ENCODE results near the gene FGF4. TPM values are rescaled to one million over a fixed set of nuclear protein-coding genes. Genes with fewer than 3 reads are reported as not detected.

The FGF4 gene
- total RNA-seq, 2 experiments from 2014 or later: not detected

- peaks cover 3% of the 10 kb centered on the region for H3K27me3 Mint-ChIP-seq
- no peak overlapping the region for H3K27ac Mint-ChIP-seq
- ChIA-PET CTCF (no interaction called here), POLR2A (no interaction called here)
- no peak for DNase-seq
- H3K4me1 Mint-ChIP-seq (ENCODE audit: low read depth): no peaks in the 10 kb centered on the region
- intact Hi-C loops (cut with micrococcal nuclease): no loop called here
- H3K4me3 Mint-ChIP-seq: no peak overlapping the region
- peaks cover 2% of the 10 kb centered on the region for H3K9me3 Mint-ChIP-seq
- H3K36me3 Mint-ChIP-seq: no peaks in the 10 kb centered on the region
Observed at GRCh38 chr11:69802590-69802989, 27.4 kb upstream of the FGF4 start.

- H3K27me3 Mint-ChIP-seq: peaks cover 3% of the 10 kb centered on the region
- H3K4me3 Mint-ChIP-seq: no peak overlapping the region
- H3K9me3 Mint-ChIP-seq: peaks cover 2% of the 10 kb centered on the region
- ChIA-PET POLR2A (no interaction called here), CTCF (no interaction called here)
- DNase-seq: peak; percentile 42
- H3K36me3 Mint-ChIP-seq: no peaks in the 10 kb centered on the region
- no peak overlapping the region for H3K27ac Mint-ChIP-seq
- intact Hi-C loops (cut with micrococcal nuclease): no loop called here
- H3K4me1 Mint-ChIP-seq (ENCODE audit: low read depth): no peaks in the 10 kb centered on the region
Observed at GRCh38 chr11:69801513-69802335, 26.6 kb upstream of the FGF4 start.

- ChIA-PET CTCF (no interaction called here), POLR2A (no interaction called here)
- DNase-seq: no peak
- Mint-ChIP-seq H3K9me3 (peaks cover 2% of the 10 kb centered on the region), H3K27ac (no peak overlapping the region), H3K4me3 (no peak overlapping the region), H3K36me3 (no peaks in the 10 kb centered on the region), H3K27me3 (peaks cover under 1% of the 10 kb centered on the region), H3K4me1 (ENCODE audit: low read depth) (no peaks in the 10 kb centered on the region)
- intact Hi-C loops (cut with micrococcal nuclease): no loop called here
Observed at GRCh38 chr11:69800278-69800677, 25.1 kb upstream of the FGF4 start.

- intact Hi-C loops (cut with micrococcal nuclease): no loop called here
- POLR2A ChIA-PET: no interaction called here
- Mint-ChIP-seq H3K27me3 (no peaks in the 10 kb centered on the region), H3K36me3 (no peaks in the 10 kb centered on the region), H3K27ac (no peak overlapping the region), H3K9me3 (peaks cover 2% of the 10 kb centered on the region), H3K4me3 (no peak overlapping the region), H3K4me1 (ENCODE audit: low read depth) (no peaks in the 10 kb centered on the region)
- no peak for DNase-seq
- CTCF ChIA-PET: no interaction called here
Observed at GRCh38 chr11:69799582-69799981, 24.4 kb upstream of the FGF4 start.

GRCh38 chr11:69799097-69799496 is 24.0 kb upstream of the FGF4 start:
- H3K4me3 Mint-ChIP-seq: no peak overlapping the region
- ChIA-PET POLR2A (no interaction called here), CTCF (no interaction called here)
- H3K9me3 Mint-ChIP-seq: peaks cover 2% of the 10 kb centered on the region
- H3K27ac Mint-ChIP-seq: no peak overlapping the region
- H3K36me3 Mint-ChIP-seq: no peaks in the 10 kb centered on the region
- no peak for DNase-seq
- H3K27me3 Mint-ChIP-seq: no peaks in the 10 kb centered on the region
- H3K4me1 Mint-ChIP-seq (ENCODE audit: low read depth): no peaks in the 10 kb centered on the region
- intact Hi-C loops (cut with micrococcal nuclease): no loop called here

GRCh38 chr11:69797737-69798528 is 22.8 kb upstream of the FGF4 start:
- CTCF ChIA-PET: no interaction called here

GRCh38 chr11:69797156-69797555 is 22.0 kb upstream of the FGF4 start:
- no peak overlapping the region for H3K27ac Mint-ChIP-seq
- intact Hi-C loops (cut with micrococcal nuclease): no loop called here
- no peaks in the 10 kb centered on the region for H3K27me3 Mint-ChIP-seq
- CTCF ChIA-PET: no interaction called here
- no peak for DNase-seq
- H3K36me3 Mint-ChIP-seq: no peaks in the 10 kb centered on the region
- POLR2A ChIA-PET: no interaction called here
- peaks cover 2% of the 10 kb centered on the region for H3K9me3 Mint-ChIP-seq
- H3K4me3 Mint-ChIP-seq: no peak overlapping the region
- no peaks in the 10 kb centered on the region for H3K4me1 Mint-ChIP-seq (ENCODE audit: low read depth)

More at GRCh38 chr11:69797737-69798528, 22.8 kb upstream of the FGF4 start:
- H3K27ac Mint-ChIP-seq: no peak overlapping the region
- intact Hi-C loops (cut with micrococcal nuclease): no loop called here
- H3K9me3 Mint-ChIP-seq: peaks cover 2% of the 10 kb centered on the region
- H3K27me3 Mint-ChIP-seq: no peaks in the 10 kb centered on the region
- no peak overlapping the region for H3K4me3 Mint-ChIP-seq
- POLR2A ChIA-PET: no interaction called here
- no peaks in the 10 kb centered on the region for H3K36me3 Mint-ChIP-seq
- H3K4me1 Mint-ChIP-seq (ENCODE audit: low read depth): no peaks in the 10 kb centered on the region
- no peak for DNase-seq

- H3K36me3 Mint-ChIP-seq: no peaks in the 10 kb centered on the region
- DNase-seq: no peak
- POLR2A ChIA-PET: no interaction called here
- H3K27me3 Mint-ChIP-seq: no peaks in the 10 kb centered on the region
- CTCF ChIA-PET: no interaction called here
- no peak overlapping the region for H3K4me3 Mint-ChIP-seq
- intact Hi-C loops (cut with micrococcal nuclease): no loop called here
- no peaks in the 10 kb centered on the region for H3K4me1 Mint-ChIP-seq (ENCODE audit: low read depth)
- peaks cover 2% of the 10 kb centered on the region for H3K9me3 Mint-ChIP-seq
- no peak overlapping the region for H3K27ac Mint-ChIP-seq
Observed at GRCh38 chr11:69796063-69796462, 20.9 kb upstream of the FGF4 start.

- H3K36me3 Mint-ChIP-seq: no peaks in the 10 kb centered on the region
- intact Hi-C loops (cut with micrococcal nuclease): no loop called here
- H3K27ac Mint-ChIP-seq: no peak overlapping the region
- H3K4me3 Mint-ChIP-seq: no peak overlapping the region
- no peaks in the 10 kb centered on the region for H3K4me1 Mint-ChIP-seq (ENCODE audit: low read depth)
- DNase-seq: no peak
- CTCF ChIA-PET: no interaction called here
- POLR2A ChIA-PET: no interaction called here
- H3K27me3 Mint-ChIP-seq: peaks cover 2% of the 10 kb centered on the region
- H3K9me3 Mint-ChIP-seq: no peaks in the 10 kb centered on the region
Observed at GRCh38 chr11:69791276-69792180, 16.4 kb upstream of the FGF4 start.

- Mint-ChIP-seq H3K27me3 (peaks cover 2% of the 10 kb centered on the region), H3K4me3 (no peak overlapping the region), H3K27ac (no peak overlapping the region), H3K36me3 (no peaks in the 10 kb centered on the region), H3K4me1 (ENCODE audit: low read depth) (no peaks in the 10 kb centered on the region), H3K9me3 (no peaks in the 10 kb centered on the region)
- intact Hi-C loops (cut with micrococcal nuclease): no loop called here
- CTCF ChIA-PET: no interaction called here
- DNase-seq: no peak
- POLR2A ChIA-PET: no interaction called here
Observed at GRCh38 chr11:69788956-69789355, 13.8 kb upstream of the FGF4 start.

GRCh38 chr11:69787906-69788305 is 12.8 kb upstream of the FGF4 start:
- intact Hi-C loops (cut with micrococcal nuclease): no loop called here
- no peak overlapping the region for H3K4me3 Mint-ChIP-seq
- no peak for DNase-seq
- H3K9me3 Mint-ChIP-seq: no peaks in the 10 kb centered on the region
- no peaks in the 10 kb centered on the region for H3K4me1 Mint-ChIP-seq (ENCODE audit: low read depth)
- H3K36me3 Mint-ChIP-seq: no peaks in the 10 kb centered on the region
- H3K27ac Mint-ChIP-seq: no peak overlapping the region
- POLR2A ChIA-PET: no interaction called here
- CTCF ChIA-PET: no interaction called here
- peaks cover 3% of the 10 kb centered on the region for H3K27me3 Mint-ChIP-seq

GRCh38 chr11:69787457-69787856 is 12.3 kb upstream of the FGF4 start:
- no peak for DNase-seq
- intact Hi-C loops (cut with micrococcal nuclease): no loop called here

More at GRCh38 chr11:69787457-69787856, 12.3 kb upstream of the FGF4 start:
- POLR2A ChIA-PET: no interaction called here
- no peaks in the 10 kb centered on the region for H3K9me3 Mint-ChIP-seq
- CTCF ChIA-PET: no interaction called here
- H3K27ac Mint-ChIP-seq: no peak overlapping the region
- peaks cover 5% of the 10 kb centered on the region for H3K27me3 Mint-ChIP-seq
- H3K4me1 Mint-ChIP-seq (ENCODE audit: low read depth): no peaks in the 10 kb centered on the region
- no peaks in the 10 kb centered on the region for H3K36me3 Mint-ChIP-seq
- no peak overlapping the region for H3K4me3 Mint-ChIP-seq
